GM12874 (cell line): ENCODE measurements around the gene MAST1.

Source experiments
- TF ChIP-seq, protein P1 (sequence below): IDR thresholded peaks from 2 replicates; pipeline ENCODE4 v1.5.1; 2011; ENCODE audit warnings: low read depth, mild to moderate bottlenecking, control low read depth, low read length, moderate library complexity; ENCODE audit not compliant: insufficient read depth

MAST1 gene

DNA sequence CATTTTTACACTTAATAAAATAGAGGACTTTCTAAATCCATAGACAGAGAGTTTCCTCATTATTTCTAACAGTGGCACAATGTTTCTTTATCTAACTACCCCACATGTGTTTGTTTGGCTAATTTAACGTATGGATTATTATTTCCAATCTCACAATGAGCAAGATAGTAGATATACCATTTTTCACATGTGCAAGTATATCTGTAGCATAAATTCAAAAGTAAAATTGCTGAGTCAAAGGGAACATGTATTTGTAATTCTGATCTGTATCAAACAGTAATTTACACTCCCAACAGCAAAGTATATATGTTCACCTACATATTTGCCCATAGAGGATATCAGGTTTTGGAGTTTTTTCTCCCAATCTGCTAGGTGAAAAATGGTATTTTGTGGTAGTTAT is 18.3 kb downstream of the MAST1 start:
- TF ChIP-seq, protein P1, sequence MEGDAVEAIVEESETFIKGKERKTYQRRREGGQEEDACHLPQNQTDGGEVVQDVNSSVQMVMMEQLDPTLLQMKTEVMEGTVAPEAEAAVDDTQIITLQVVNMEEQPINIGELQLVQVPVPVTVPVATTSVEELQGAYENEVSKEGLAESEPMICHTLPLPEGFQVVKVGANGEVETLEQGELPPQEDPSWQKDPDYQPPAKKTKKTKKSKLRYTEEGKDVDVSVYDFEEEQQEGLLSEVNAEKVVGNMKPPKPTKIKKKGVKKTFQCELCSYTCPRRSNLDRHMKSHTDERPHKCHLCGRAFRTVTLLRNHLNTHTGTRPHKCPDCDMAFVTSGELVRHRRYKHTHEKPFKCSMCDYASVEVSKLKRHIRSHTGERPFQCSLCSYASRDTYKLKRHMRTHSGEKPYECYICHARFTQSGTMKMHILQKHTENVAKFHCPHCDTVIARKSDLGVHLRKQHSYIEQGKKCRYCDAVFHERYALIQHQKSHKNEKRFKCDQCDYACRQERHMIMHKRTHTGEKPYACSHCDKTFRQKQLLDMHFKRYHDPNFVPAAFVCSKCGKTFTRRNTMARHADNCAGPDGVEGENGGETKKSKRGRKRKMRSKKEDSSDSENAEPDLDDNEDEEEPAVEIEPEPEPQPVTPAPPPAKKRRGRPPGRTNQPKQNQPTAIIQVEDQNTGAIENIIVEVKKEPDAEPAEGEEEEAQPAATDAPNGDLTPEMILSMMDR: no peak

DNA sequence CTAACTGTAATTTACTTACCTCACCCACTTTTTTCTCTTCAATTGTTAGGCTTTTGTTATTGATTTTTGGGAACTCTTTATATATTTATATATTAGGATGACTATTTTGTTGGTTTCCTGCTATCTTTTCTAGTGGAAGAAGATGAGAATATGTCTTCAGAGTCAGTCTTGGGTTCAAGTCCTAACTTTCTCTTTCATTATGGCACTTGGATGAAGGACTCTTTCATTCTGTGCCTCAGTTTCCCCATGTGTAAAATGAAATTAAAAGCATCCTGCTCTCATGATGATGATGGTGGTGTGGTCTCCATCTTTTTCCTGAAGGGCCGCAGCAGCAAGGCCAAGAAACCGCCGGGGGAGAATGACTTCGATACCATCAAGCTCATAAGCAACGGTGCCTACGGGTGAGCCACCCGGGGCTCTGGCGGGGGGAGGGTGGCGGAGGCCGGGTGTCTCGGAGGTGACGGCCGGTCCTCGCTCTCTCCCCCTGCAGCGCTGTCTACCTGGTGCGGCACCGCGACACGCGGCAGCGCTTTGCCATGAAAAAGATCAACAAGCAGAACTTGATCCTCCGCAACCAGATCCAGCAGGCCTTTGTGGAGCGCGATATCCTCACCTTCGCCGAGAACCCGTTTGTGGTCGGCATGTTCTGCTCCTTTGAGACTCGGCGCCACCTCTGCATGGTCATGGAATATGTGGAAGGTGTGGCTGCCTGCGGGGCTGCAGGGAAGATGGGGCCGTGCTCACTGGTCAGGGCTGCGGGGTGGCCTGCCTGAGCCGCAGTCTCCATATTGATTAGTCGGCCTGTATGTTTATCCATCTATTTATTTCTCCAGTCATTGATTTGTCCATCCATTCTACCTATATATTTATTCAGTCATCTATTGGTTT is 20.0 kb downstream of the MAST1 start:
- TF ChIP-seq, protein P1: no peak

DNA sequence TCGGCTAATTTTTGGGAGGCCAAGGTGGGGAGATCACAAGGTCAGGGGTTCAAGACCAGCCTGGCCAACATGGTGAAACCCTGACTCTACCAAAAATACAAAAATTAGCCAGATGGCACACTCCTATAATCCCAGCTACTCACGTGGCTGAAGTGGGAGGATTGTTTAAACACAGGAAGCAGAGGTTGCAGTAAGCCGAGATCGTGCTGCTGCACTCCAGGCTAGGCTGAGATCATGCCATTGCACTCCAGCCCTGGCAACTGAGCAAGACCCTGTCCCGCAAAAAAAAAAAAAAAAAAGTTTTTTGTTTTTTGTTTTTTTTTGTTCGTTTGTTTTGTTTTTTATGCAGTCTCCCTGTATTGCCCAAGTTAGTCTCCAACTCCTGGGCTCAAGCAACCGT is 21.2 kb downstream of the MAST1 start:
- TF ChIP-seq, protein P1: no peak

DNA sequence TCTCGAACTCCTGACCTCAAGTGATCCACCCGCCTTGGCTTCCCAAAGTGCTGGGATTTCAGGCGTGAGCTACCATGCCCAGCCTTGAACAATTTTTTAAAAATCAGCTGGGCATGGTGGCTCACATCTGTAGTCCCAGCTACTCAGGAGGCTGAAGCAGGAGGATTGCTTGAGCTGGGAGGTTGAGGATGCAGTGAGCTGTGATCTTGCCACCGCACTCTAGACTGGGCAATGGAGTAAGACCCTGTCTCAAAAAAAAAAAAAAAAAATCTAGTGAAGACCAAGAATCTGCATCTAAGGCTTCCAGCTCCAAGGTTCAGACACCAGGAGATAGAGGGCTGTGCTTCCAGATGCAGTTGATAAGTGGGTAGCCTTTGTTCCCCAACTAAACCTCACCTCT is 25.8 kb downstream of the MAST1 start:
- TF ChIP-seq, protein P1: no peak

DNA sequence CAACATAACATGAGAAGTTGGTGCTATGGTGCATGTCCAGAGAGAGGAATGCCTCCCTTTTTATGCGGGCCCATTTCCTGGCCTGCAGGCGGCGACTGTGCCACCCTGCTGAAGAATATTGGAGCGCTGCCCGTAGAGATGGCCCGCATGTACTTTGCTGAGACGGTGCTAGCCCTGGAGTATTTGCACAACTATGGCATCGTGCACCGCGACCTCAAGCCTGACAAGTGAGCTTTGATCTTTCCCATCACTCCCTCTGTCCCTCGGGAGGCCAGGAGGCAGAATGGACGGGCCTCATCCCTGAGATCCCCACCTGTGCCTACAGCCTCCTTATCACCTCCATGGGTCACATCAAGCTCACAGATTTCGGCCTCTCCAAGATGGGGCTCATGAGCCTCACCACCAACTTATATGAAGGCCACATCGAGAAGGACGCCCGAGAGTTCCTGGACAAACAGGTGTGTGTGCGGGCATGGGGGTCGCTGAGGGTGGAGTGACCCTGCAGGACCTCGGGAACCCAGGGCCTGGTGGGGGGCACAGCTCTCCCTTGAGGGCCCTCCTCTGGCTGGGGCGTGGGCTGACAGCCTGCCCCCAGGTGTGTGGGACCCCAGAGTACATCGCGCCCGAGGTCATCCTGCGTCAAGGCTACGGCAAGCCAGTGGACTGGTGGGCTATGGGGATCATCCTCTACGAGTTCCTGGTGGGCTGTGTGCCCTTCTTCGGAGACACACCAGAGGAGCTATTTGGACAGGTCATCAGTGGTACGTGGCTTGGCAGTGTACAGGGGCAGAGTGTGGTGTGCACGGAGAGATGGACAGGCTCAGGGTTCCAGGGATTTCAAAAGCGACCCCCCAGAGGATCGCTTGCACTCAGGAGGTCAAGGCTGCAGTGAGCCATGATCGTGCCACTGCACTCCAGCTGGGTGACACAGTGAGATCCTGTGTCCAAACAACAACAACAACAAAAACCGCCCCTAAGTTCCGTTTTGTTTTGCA is 26.7 kb downstream of the MAST1 start:
- TF ChIP-seq, protein P1: no peak

DNA sequence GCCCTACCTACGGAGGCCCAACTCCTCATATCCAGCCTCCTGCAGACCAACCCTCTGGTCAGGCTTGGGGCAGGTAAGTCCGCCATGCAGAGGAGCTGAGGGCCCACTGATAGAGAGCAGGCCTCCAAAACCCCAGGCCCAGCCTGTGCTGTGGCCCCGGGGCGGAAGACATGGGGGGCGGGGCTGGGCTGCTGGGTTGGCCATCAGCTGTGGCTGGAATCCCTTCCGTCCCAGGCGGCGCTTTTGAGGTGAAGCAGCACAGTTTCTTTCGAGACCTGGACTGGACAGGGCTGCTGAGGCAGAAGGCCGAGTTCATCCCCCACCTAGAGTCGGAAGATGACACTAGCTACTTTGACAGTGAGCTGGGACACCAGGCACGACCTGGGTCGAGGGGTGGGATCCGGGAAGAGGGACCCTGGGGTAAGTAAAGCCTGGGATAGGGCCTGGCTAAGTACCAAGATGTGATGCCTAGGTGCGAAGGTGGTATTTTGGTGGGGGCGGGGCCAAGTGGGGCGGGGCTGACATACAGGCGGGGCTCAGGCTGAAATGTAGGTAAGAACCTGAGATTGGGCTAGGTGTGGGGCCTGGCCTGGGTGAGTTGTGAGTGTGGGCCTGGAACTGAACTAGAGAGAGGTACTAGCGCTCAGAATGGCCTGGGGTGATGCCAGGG is 27.6 kb downstream of the MAST1 start:
- TF ChIP-seq, protein P1: no peak
